ENCODE measurements around the gene SUPT5H.
A peak's percentile ranks its signal among the peaks of the same experiment; 100 is the strongest.

SUPT5H gene

DNA sequence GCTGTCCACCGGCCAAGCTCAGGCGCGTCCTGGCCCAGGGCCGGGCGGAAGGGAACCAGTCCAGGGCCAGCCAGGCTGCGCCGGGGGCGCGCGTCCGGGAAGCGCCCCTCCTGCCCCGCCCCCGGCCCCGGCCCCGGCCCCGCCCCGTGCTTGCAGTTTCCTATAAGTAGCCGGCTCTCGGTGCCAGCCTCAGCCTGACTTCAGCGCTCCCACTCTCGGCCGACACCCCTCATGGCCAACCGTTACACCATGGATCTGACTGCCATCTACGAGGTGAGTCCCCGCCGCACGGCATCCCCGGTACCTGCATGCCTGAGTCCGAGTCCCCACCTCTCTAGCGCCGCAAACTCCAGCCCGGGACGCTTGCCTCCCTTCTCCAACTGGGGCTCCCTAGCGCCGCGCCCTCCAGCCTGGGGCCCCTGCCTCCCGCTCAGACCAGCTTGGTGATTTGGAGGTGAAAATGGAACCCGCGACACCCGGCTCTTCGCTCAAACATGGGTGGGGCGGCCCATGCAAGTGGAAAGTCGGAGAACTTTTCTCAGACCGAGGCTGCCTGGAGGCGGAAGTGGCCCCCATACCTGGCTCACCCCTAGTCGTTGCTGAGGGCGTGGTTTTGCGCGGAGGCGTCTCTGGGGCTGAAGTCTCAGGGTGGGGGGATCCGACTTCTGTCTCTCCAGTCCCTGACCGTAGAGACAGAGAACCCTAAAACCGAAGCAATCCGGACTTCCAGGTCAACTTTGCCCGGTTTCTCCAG is 38.5 kb upstream of the SUPT5H start, which contains the start of gene ZFP36:
Gene ZFP36, plus strand, starts transcription at position 192 of the 754 bp plus-strand sequence. Its CDS starts 58 bp downstream, at position 250.
- peak; percentile 90 for DNase-seq (ENCODE audit: low spot score)
- TF ChIP-seq, protein P1, sequence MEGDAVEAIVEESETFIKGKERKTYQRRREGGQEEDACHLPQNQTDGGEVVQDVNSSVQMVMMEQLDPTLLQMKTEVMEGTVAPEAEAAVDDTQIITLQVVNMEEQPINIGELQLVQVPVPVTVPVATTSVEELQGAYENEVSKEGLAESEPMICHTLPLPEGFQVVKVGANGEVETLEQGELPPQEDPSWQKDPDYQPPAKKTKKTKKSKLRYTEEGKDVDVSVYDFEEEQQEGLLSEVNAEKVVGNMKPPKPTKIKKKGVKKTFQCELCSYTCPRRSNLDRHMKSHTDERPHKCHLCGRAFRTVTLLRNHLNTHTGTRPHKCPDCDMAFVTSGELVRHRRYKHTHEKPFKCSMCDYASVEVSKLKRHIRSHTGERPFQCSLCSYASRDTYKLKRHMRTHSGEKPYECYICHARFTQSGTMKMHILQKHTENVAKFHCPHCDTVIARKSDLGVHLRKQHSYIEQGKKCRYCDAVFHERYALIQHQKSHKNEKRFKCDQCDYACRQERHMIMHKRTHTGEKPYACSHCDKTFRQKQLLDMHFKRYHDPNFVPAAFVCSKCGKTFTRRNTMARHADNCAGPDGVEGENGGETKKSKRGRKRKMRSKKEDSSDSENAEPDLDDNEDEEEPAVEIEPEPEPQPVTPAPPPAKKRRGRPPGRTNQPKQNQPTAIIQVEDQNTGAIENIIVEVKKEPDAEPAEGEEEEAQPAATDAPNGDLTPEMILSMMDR (IDR thresholded peaks at IDR 0.05; ENCODE audit: extremely low read depth, insufficient read depth, missing control alignments) = peak; percentile 11
- in situ Hi-C loops (cut with MboI; ENCODE audit: low pct_unique_long_range_greater_than_20kb, low sequenced_read_pairs, unreplicated experiment) = no loop called here

GRCh38 chr19:39407410-39407659 is 38.0 kb upstream of the SUPT5H start:
- no peak for DNase-seq (ENCODE audit: low spot score)
- TF ChIP-seq, protein P1 (IDR thresholded peaks at IDR 0.05; ENCODE audit: extremely low read depth, insufficient read depth, missing control alignments) = no peak
- in situ Hi-C loops (cut with MboI; ENCODE audit: low pct_unique_long_range_greater_than_20kb, low sequenced_read_pairs, unreplicated experiment) = no loop called here

GRCh38 chr19:39407660-39408391 is 37.6 kb upstream of the SUPT5H start:
- in situ Hi-C loops (cut with MboI; ENCODE audit: low pct_unique_long_range_greater_than_20kb, low sequenced_read_pairs, unreplicated experiment) = no loop called here
- no peak for DNase-seq (ENCODE audit: low spot score)
- TF ChIP-seq, protein P1 (IDR thresholded peaks at IDR 0.05; ENCODE audit: extremely low read depth, insufficient read depth, missing control alignments) = no peak

DNA sequence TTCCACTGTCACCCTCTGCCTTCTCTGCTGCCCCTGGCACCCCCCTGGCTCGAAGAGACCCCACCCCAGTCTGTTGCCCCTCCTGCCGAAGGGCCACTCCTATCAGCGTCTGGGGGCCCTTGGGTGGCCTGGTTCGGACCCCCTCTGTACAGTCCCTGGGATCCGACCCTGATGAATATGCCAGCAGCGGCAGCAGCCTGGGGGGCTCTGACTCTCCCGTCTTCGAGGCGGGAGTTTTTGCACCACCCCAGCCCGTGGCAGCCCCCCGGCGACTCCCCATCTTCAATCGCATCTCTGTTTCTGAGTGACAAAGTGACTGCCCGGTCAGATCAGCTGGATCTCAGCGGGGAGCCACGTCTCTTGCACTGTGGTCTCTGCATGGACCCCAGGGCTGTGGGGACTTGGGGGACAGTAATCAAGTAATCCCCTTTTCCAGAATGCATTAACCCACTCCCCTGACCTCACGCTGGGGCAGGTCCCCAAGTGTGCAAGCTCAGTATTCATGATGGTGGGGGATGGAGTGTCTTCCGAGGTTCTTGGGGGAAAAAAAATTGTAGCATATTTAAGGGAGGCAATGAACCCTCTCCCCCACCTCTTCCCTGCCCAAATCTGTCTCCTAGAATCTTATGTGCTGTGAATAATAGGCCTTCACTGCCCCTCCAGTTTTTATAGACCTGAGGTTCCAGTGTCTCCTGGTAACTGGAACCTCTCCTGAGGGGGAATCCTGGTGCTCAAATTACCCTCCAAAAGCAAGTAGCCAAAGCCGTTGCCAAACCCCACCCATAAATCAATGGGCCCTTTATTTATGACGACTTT is 36.8 kb upstream of the SUPT5H start:
- TF ChIP-seq, protein P1 (IDR thresholded peaks at IDR 0.05; ENCODE audit: extremely low read depth, insufficient read depth, missing control alignments) = no peak
- no peak for DNase-seq (ENCODE audit: low spot score)
- in situ Hi-C loops (cut with MboI; ENCODE audit: low pct_unique_long_range_greater_than_20kb, low sequenced_read_pairs, unreplicated experiment) = no loop called here

DNA sequence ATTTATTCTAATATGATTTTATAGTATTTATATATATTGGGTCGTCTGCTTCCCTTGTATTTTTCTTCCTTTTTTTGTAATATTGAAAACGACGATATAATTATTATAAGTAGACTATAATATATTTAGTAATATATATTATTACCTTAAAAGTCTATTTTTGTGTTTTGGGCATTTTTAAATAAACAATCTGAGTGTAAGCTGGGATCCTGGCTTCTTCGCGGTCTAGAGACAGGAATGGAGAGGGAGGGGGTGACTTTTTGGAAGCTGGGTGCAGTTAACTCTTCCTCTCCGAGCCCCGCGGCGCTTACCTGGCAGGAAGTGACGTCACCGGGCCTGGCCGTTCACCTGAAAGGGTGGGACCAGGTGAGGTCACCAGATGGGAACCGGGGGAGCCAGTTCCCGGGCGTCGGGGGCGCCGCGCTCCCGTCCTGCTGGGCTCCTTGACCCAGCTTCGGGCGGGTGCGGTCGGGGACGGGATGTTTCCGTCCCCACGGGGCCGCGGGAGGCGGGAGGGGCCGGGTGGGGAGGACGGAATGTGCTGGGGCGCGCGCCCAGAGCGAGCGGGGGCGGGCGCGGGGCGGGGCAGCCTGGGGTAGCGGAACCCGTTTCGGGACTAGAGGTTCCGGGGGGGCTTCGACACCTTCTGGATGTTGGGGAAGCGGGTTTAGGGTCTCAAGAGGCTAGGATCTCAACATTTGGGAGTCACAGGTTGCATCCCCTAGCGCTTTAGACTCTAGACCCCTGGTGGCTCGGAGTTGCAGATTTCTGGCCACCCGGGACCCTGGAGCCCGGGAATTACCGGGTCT is 36.0 kb upstream of the SUPT5H start:
- in situ Hi-C loops (cut with MboI; ENCODE audit: low pct_unique_long_range_greater_than_20kb, low sequenced_read_pairs, unreplicated experiment) = no loop called here
- DNase-seq (ENCODE audit: low spot score) = peak; percentile 72
- TF ChIP-seq, protein P1 (IDR thresholded peaks at IDR 0.05; ENCODE audit: extremely low read depth, insufficient read depth, missing control alignments) = no peak
